ENCODE measurements around the gene PATJ.
"Not testable (repeated sequence)": the region's sequence is repeated elsewhere in the genome, so short reads cannot be mapped to it uniquely, and the experiment has no call there.

The PATJ gene

DNA sequence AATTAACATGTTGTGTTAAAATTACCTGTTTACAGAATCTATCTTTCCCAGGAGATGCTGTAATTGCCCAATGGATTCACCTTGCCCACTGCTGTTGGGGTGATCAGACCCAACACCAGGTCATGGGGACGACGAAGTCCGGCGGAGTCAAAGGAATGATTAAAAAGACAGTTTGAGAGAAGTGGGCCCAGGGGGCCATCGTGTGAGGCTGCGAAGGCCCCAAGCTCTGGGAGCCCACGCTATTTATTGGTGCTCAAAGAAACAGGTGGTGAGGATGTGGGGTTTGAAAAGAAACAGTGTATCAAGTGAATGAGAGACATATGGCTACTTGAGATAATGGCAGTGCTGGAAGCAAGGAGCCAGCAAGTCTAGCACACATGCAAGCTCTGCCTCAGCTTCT, 436.1 kb downstream of the PATJ start:
- DNase-seq (ENCODE audit: low spot score), result no peak

DNA sequence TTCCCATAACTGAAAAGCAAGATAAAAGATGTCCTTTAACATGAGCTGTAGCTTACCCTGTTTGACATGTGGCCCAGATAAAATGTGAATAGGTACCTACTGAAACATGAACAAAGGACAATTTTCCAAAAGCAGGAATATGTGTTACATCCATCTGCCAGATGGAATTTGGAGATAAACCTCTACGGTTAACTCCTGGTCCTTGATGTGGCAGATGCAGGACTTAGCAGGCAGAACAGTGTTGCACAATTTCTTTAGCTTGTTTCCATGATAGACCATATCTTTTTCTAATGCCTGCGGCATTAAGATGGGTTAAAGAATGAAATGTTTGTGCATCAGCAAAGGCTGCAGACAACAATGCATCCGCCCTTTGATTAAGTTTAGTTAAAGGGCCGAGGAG, 437.8 kb downstream of the PATJ start:
- not testable (repeated sequence) for DNase-seq (ENCODE audit: low spot score)

GRCh38 chr1:62180639-62181038, 438.4 kb downstream of the PATJ start:
- no peak for DNase-seq (ENCODE audit: low spot score)

DNA sequence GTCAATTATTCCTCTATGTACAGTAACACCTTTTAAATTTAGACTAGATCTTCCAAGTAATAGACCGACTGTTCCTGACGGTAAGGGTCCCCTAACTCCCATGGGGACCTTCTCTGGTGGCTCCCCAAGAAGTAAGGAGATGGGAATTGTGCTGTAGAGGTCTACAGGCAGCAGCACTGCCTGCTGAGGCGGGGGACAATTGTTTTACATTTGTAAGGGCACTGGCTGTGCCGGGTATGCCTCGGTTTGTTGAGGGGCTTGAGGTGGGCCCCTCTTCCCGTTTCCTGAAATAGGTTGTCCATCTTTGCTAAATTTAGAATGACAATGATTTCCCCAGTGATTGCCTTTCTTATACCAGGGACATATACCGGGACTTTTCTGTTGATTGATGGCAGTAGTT, 439.3 kb downstream of the PATJ start:
- no peak for DNase-seq (ENCODE audit: low spot score)

DNA sequence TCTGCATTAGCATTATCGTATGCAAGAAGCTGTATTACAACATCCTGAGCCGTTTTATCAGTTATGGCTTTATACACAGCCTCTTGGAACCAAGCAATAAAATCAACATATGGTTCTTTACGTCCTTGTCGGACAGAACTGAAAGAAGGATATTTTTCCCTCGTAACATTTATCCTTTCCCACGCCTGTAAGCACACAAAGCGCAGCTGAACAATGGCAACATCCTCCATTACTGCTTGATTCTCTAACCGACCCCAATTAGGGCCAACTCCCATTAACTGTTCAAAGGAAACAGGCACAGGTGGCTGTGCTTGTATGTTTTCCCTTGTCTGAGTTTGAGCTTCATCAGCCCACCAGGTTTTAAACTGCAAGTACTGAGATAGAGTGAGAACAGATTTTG, 439.9 kb downstream of the PATJ start:
- not testable (repeated sequence) for DNase-seq (ENCODE audit: low spot score)

DNA sequence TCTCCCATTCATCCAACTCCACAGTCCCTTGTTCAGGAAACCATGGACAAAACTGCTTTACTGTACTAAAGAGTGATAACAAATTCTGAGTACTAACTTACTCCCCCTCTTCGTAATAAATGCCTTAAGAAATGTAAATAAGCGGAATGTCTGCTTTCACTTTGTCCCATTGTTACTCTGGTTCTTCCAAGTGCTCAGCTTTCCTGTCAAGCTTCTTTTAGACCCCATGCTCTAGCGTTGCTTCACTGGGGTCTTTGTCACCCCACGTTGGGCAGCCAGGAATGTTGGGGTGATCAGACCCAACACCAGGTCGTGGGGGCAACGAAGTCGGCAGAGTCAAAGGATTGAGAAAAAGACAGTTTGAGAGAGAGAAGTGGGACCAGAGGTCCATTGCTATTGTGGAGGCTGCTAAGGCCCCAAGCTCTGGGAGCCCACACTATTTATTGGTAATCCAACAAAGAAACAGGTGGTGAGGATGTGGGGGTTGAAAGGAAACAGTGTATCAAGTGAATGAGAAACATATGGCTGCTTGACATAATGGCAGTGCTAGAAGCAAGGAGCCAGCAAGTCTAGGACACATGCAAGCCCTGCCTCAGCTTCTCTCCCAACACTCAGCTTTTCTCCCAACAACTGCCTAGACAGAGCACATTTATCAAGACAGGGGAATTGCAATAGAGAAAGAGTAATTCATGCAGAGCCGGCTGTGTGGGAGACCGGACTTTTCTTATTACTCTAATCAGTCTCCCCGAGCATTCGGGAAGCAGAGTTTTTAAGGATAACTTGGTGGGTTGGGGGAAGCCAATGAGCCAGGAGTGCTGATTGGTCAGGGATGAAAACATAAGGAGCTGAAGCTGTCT, 441.1 kb downstream of the PATJ start:
- not testable (repeated sequence) for DNase-seq (ENCODE audit: low spot score)

GRCh38 chr1:62184336-62184735, 442.1 kb downstream of the PATJ start:
- no peak for DNase-seq (ENCODE audit: low spot score)

- DNase-seq (ENCODE audit: low spot score), result not testable (repeated sequence)
Observed at GRCh38 chr1:62185233-62185632, 443.0 kb downstream of the PATJ start.

- DNase-seq (ENCODE audit: low spot score), result no peak
Observed at GRCh38 chr1:62185677-62186076, 443.4 kb downstream of the PATJ start.

- DNase-seq (ENCODE audit: low spot score), result no peak
Observed at GRCh38 chr1:62187548-62187947, 445.3 kb downstream of the PATJ start.

DNA sequence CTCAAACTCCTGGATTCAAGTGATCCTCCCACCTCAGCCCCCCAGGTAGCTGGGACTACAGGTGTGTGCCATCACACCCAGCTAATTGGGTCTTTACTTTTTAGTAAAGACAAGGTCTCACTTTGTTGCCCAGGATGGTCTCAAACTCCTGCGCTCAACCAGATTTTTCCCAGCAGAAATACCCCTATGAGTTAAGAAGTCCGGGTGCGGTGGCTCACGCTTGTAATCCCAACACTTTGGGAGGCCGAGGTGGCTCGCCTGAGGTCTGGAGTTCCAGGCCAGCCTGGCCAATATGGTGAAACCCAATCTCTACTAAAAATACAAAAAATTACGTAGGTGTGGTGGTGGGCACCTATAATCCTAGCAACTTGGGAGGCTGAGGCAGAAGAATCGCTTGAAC, 445.8 kb downstream of the PATJ start:
- no peak for DNase-seq (ENCODE audit: low spot score)

DNA sequence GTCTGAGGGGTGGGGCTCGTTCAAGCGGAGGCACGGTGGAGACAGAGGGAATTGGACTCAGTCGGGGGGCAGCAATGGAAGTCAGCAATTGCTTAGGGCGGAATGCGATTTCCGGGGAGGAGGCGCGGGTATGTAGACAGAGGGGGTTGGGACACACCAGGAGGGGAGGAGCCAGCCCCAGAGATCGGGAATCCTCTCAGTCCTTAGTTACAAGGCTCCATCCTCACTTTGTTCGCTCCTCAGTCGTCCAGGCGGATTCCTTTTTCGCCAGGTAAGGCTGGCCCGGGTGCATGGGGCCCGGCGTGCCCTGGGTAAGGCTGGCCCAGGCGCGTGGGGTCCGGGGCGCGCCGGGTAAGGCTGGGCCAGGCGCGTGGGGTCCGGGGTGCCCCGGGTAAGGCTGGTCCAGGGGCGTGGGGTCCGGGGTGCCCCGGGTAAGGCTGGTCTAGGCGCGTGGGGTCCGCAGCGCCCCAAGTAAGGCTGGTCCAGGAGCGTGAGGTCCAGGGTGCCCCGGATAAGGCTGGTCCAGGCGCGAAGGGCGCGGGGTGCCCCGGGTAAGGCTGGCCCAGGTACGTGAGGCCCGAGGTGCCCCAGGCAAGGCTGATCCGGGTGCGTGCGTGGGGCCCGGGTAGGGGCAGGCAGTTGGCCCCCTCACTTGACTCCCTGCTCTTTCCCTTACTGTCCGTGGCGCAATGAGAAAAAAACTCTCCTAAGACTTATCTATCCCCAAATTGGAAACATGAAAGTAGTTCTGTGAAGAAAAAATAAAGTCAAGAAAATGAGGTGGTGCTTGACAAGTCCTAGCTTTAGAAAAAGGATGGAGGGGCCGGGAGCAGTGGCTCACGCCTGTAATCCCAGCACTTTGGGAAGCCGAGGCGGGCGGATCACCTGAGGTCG, 452.6 kb downstream of the PATJ start, which contains the start of gene L1TD1:
Gene L1TD1 (plus strand): TSS at position 199 of the 894 bp plus-strand sequence. CDS start 11,780 bp downstream, outside the sequence.
- no peak for DNase-seq (ENCODE audit: low spot score)

- DNase-seq (ENCODE audit: low spot score), result no peak
Observed at GRCh38 chr1:62196086-62196690, 453.9 kb downstream of the PATJ start.

GRCh38 chr1:62198069-62198780, 455.9 kb downstream of the PATJ start:
- DNase-seq (ENCODE audit: low spot score), result no peak

DNA sequence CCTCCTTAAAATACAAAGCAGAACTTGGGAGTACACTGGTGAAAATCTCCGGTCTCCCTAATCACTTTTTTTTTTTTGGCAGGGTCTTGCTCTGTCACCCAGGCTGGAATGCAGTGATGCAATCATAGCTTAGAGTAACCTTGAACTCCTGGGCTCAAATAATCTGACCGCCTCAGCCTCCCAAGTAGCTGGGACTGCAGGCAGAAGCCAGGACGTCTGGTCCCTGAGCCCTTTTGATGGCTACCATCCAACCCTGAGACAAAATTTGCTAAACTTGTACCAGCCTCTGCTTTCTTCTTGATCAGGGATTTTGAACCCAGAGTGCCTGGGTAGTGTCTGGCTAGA, 456.5 kb downstream of the PATJ start:
- no peak for DNase-seq (ENCODE audit: low spot score)

DNA sequence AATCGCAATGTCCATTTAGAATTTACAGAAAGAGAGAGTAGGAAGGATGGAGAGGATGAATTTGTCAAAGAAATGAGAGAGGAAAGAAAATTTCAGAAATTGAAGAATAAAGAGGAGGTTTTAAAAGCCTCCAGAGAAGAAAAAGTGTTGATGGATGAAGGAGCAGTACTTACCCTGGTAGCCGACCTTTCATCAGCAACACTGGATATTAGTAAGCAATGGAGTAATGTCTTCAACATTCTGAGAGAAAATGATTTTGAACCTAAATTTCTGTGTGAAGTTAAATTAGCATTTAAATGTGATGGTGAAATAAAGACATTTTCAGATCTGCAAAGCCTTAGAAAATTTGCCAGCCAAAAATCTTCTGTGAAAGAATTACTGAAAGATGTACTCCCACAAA, 464.9 kb downstream of the PATJ start:
- DNase-seq (ENCODE audit: low spot score), result no peak

DNA sequence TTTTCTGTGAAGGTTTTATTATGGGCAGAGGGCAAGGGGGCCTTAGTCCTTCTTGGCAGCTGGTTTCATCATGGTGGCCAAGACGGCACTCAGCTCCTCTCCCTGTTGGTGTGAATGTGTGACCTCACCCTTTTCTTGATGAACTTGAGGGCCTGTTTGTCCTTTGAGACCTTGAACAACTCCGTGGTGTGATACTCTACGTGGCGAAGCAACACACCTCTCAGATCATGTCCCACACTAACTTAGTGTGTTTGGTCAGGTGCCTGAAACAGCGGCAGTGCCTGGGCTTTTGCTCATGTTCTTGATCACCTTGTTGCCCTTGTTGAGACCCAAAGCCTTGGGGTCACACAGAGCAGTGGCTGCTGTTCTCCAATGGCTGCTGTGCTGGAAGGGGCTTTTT, 465.8 kb downstream of the PATJ start:
- no peak for DNase-seq (ENCODE audit: low spot score)

- no peak for DNase-seq (ENCODE audit: low spot score)
Observed at GRCh38 chr1:62208970-62209369, 466.7 kb downstream of the PATJ start.

DNA sequence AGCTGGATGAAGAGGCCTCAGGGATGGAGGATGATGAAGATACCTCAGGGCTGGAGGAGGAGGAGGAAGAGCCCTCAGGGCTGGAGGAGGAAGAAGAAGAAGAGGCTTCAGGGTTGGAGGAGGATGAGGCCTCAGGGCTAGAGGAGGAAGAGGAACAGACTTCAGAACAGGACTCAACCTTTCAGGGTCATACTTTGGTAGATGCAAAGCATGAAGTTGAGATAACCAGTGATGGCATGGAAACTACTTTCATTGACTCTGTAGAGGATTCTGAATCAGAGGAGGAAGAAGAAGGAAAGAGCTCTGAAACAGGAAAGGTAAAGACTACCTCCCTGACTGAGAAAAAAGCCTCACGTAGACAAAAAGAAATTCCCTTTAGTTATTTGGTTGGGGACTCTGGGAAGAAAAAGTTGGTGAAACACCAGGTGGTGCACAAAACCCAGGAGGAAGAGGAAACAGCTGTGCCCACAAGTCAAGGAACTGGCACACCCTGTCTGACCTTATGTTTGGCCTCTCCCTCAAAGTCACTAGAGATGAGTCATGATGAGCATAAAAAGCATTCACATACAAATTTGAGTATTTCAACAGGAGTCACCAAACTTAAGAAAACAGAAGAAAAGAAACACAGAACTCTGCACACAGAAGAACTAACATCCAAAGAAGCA, 467.8 kb downstream of the PATJ start:
- DNase-seq (ENCODE audit: low spot score), result no peak

DNA sequence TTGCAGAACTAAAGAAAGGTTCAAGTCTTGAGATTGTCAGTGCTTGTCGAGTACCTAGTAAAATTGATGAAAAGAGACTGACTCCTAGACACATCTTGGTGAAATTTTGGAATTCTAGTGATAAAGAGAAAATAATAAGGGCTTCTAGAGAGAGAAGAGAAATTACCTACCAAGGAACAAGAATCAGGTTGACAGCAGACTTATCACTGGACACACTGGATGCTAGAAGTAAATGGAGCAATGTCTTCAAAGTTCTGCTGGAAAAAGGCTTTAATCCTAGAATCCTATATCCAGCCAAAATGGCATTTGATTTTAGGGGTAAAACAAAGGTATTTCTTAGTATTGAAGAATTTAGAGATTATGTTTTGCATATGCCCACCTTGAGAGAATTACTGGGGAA, 468.7 kb downstream of the PATJ start:
- no peak for DNase-seq (ENCODE audit: low spot score)

GRCh38 chr1:62212411-62212810, 470.1 kb downstream of the PATJ start:
- no peak for DNase-seq (ENCODE audit: low spot score)
